H9 (cell line): ENCODE measurements around the gene SLC39A8. TPM values are rescaled to one million over a fixed set of nuclear protein-coding genes. Genes with fewer than 3 reads are reported as not detected.

Experiments
- DNase-seq: peaks from one replicate; pipeline ENCODE4 v3.0.0-alpha.2; 2017
- H2AFZ ChIP-seq: one replicate; pipeline ENCODE4 v1.6.1; 2013; ENCODE audit warnings: mild to moderate bottlenecking, low read length, control low read depth, moderate library complexity
- H2AK5ac ChIP-seq: 2 replicates; pipeline ENCODE4 v1.6.1; 2013; ENCODE audit warnings: low read length, control low read depth, mixed read lengths; ENCODE audit not compliant: insufficient read length
- H2BK120ac ChIP-seq: one replicate; pipeline ENCODE4 v1.6.1; 2013; ENCODE audit warnings: low read depth, mild to moderate bottlenecking, low read length, control low read depth, inconsistent platforms; ENCODE audit not compliant: poor library complexity, severe bottlenecking
- H2BK12ac ChIP-seq: 2 replicates; pipeline ENCODE4 v1.6.1; 2013; ENCODE audit warnings: low read length, control low read depth, mixed read lengths, low read depth; ENCODE audit not compliant: insufficient read length
- H2BK15ac ChIP-seq: 2 replicates; pipeline ENCODE4 v1.6.1; 2013; ENCODE audit warnings: low read depth, low read length, control low read depth
- H2BK20ac ChIP-seq: one replicate; pipeline ENCODE4 v1.6.1; 2013; ENCODE audit warnings: low read depth, mild to moderate bottlenecking, low read length, control low read depth, inconsistent platforms; ENCODE audit not compliant: poor library complexity, severe bottlenecking
- H2BK5ac ChIP-seq: 2 replicates; pipeline ENCODE4 v1.6.1; 2013; ENCODE audit warnings: low read length, control low read depth, mixed read lengths; ENCODE audit not compliant: insufficient read length
- H3K14ac ChIP-seq: 2 replicates; pipeline ENCODE4 v1.6.1; 2013; ENCODE audit warnings: low read length, control low read depth; ENCODE audit not compliant: insufficient read depth
- H3K18ac ChIP-seq: 2 replicates; pipeline ENCODE4 v1.6.1; 2013; ENCODE audit warnings: low read depth, mild to moderate bottlenecking, mixed read lengths, low read length, control low read depth; ENCODE audit not compliant: insufficient read length
- H3K23ac ChIP-seq: 2 replicates; pipeline ENCODE4 v1.6.1; 2013; ENCODE audit warnings: low read length, control low read depth, mixed read lengths, low read depth; ENCODE audit not compliant: insufficient read length
- H3K23me2 ChIP-seq: 2 replicates; pipeline ENCODE4 v1.6.1; 2013; ENCODE audit warnings: low read depth, mild to moderate bottlenecking, mixed read lengths, low read length, control low read depth; ENCODE audit not compliant: insufficient read length, poor library complexity, severe bottlenecking
- H3K27ac ChIP-seq: 2 replicates; pipeline ENCODE4 v1.5.1; 2013; ENCODE audit warnings: low read length, control low read depth, mixed read lengths, low read depth; ENCODE audit not compliant: insufficient read length
- H3K27me3 ChIP-seq: 2 replicates; pipeline ENCODE4 v1.6.1; 2013; ENCODE audit warnings: low read length, control low read depth, inconsistent platforms; ENCODE audit not compliant: insufficient read depth
- H3K4ac ChIP-seq: 2 replicates; pipeline ENCODE4 v1.6.1; 2013; ENCODE audit warnings: low read depth, mild to moderate bottlenecking, control low read depth, inconsistent platforms, low read length, moderate library complexity
- H3K4me1 ChIP-seq: 2 replicates; pipeline ENCODE4 v1.6.1; 2013; ENCODE audit warnings: low read length, control low read depth, inconsistent platforms; ENCODE audit not compliant: insufficient read depth
- H3K4me2 ChIP-seq: 2 replicates; pipeline ENCODE4 v1.6.1; 2013; ENCODE audit warnings: low read length, control low read depth, mixed read lengths; ENCODE audit not compliant: insufficient read length, insufficient read depth
- H3K56ac ChIP-seq: 2 replicates; pipeline ENCODE4 v1.6.1; 2013; ENCODE audit warnings: low read depth, mild to moderate bottlenecking, mixed read lengths, low read length, control low read depth; ENCODE audit not compliant: insufficient read length
- H3K79me1 ChIP-seq: 2 replicates; pipeline ENCODE4 v1.6.1; 2013; ENCODE audit warnings: low read depth, mild to moderate bottlenecking, moderate library complexity, low read length, control low read depth, inconsistent platforms; ENCODE audit not compliant: insufficient read depth, poor library complexity, severe bottlenecking
- H3K79me2 ChIP-seq: 2 replicates; pipeline ENCODE4 v1.6.1; 2013; ENCODE audit warnings: low read length, control low read depth, inconsistent platforms; ENCODE audit not compliant: insufficient read depth
- H3K9ac ChIP-seq: 2 replicates; pipeline ENCODE4 v1.6.1; 2013; ENCODE audit warnings: low read length, control low read depth, mixed read lengths; ENCODE audit not compliant: insufficient read length; ENCODE audit errors: extremely low read depth
- H3K9me3 ChIP-seq: one replicate; pipeline ENCODE4 v1.6.1; 2013; ENCODE audit warnings: low read depth, low read length, inconsistent platforms; ENCODE audit not compliant: control insufficient read depth
- H3T11ph ChIP-seq: one replicate; pipeline ENCODE4 v1.6.1; 2013; ENCODE audit warnings: mild to moderate bottlenecking, low read length, control low read depth, inconsistent platforms
- H4K20me1 ChIP-seq: one replicate; pipeline ENCODE4 v1.6.1; 2013; ENCODE audit not compliant: control insufficient read depth, insufficient read length, insufficient read depth
- H4K5ac ChIP-seq: 2 replicates; pipeline ENCODE4 v1.6.1; 2013; ENCODE audit warnings: low read depth, mild to moderate bottlenecking, mixed read lengths, low read length, control low read depth; ENCODE audit not compliant: insufficient read length
- H4K8ac ChIP-seq: replicated peaks from 2 replicates; pipeline ENCODE4 v1.6.1; 2013; ENCODE audit warnings: low read length, control low read depth, mixed read lengths, low read depth; ENCODE audit not compliant: insufficient read length
- H4K91ac ChIP-seq: 2 replicates; pipeline ENCODE4 v1.6.1; 2013; ENCODE audit warnings: low read depth, mild to moderate bottlenecking, moderate library complexity, mixed read lengths, low read length, control low read depth; ENCODE audit not compliant: insufficient read length
- H3K27ac Mint-ChIP-seq, 3 experiments: 2 replicates in 2 of 3; 3 replicates in 1 of 3; pipeline ENCODE4 v1.8.0; 2020 to 2021; ENCODE audit warnings: mixed read lengths in 3 of 3, mild to moderate bottlenecking in 1 of 3, moderate library complexity in 1 of 3
- H3K27me3 Mint-ChIP-seq: 2 replicates; pipeline ENCODE4 v1.8.0; 2021; ENCODE audit warnings: low read depth, mild to moderate bottlenecking, moderate library complexity, mixed read lengths
- H3K36me3 Mint-ChIP-seq, 3 experiments: 2 replicates in 2 of 3; 3 replicates in 1 of 3; pipeline ENCODE4 v1.8.0; 2020 to 2021; ENCODE audit warnings: low read depth in 3 of 3, mixed read lengths in 3 of 3; ENCODE audit not compliant: insufficient read depth in 1 of 3
- H3K4me1 Mint-ChIP-seq, 2 experiments: 2 replicates each; pipeline ENCODE4 v1.8.0; 2020; ENCODE audit warnings: mixed read lengths in 2 of 2
- H3K4me3 Mint-ChIP-seq, 2 experiments: 2 replicates in 1 of 2; 3 replicates in 1 of 2; pipeline ENCODE4 v1.8.0; 2020 to 2021; ENCODE audit warnings: mild to moderate bottlenecking in 2 of 2, mixed read lengths in 2 of 2, moderate library complexity in 1 of 2
- H3K9me3 Mint-ChIP-seq, 2 experiments: 2 replicates in 1 of 2; 3 replicates in 1 of 2; pipeline ENCODE4 v1.8.0; 2020; ENCODE audit warnings: mild to moderate bottlenecking in 2 of 2, mixed read lengths in 2 of 2, moderate library complexity in 1 of 2
- WGBS: extraction: QIAGEN DNeasy Blood & Tissue Kit; methylation state at CpG from one replicate; pipeline ENCODE4 v1.1.7; 2013; ENCODE audit warnings: missing lambda C conversion rate, low lambda C conversion rate, mixed read lengths; ENCODE audit not compliant: insufficient read length; ENCODE audit errors: extremely low coverage; 5-methylcytosine and 5-hydroxymethylcytosine counted together
- total RNA-seq: library from RNA; stranded (reverse); gene quantifications from 2 replicates; pipeline ENCODE4 v1.2.1, GENCODE V29; 2021
- TF ChIP-seq, protein P1 (sequence below): fragments of 200-600 bp; sonication (generic); conservative IDR thresholded peaks from 3 replicates; pipeline ENCODE4 v1.8.0; 2021; ENCODE audit warnings: antibody characterized with exemption, mild to moderate bottlenecking

Gene SLC39A8
- total RNA-seq, 1 experiment from 2014 or later = 11.0 TPM

- H3K4me1 ChIP-seq = no peaks in the 10 kb centered on the region; the same call in 1 of the 2 replicates
- Mint-ChIP-seq H3K4me1 (peaks cover 19 to 24% of the 10 kb centered on the region in 2 experiments), H3K4me3 (no peak overlapping the region), H3K36me3 (no peaks in the 10 kb centered on the region; a peak in 1 of 7 replicates), H3K27me3 (no peaks in the 10 kb centered on the region), H3K9me3 (0 out of 5 replicates have a peak, but pooled peaks cover 0 to 2% of the 10 kb centered on the region in 2 experiments), H3K27ac (no peak overlapping the region; a peak in 1 of 7 replicates)
- H3K27ac ChIP-seq = no peak overlapping the region
- H3K4me2 ChIP-seq = no peak overlapping the region
- no peaks in the 10 kb centered on the region for H4K20me1 ChIP-seq
- H3K79me1 ChIP-seq = no peaks in the 10 kb centered on the region
- no peak overlapping the region for H3K56ac ChIP-seq
- H2BK20ac ChIP-seq = no peak overlapping the region
- no peaks in the 10 kb centered on the region for H3K27me3 ChIP-seq
- H4K5ac ChIP-seq = no peak overlapping the region
- H2AK5ac ChIP-seq = no peak overlapping the region
- no peak overlapping the region for H3K9ac ChIP-seq
- H2BK12ac ChIP-seq = no peak overlapping the region
- H3K79me2 ChIP-seq = no peaks in the 10 kb centered on the region
- no CpG with 5 or more reads among the region's 2 CpGs for WGBS
- no peak overlapping the region for H2BK5ac ChIP-seq
- H3K14ac ChIP-seq = no peak overlapping the region
- H4K8ac ChIP-seq = no peak overlapping the region
- no peak overlapping the region for H2BK120ac ChIP-seq
- TF ChIP-seq, protein P1, sequence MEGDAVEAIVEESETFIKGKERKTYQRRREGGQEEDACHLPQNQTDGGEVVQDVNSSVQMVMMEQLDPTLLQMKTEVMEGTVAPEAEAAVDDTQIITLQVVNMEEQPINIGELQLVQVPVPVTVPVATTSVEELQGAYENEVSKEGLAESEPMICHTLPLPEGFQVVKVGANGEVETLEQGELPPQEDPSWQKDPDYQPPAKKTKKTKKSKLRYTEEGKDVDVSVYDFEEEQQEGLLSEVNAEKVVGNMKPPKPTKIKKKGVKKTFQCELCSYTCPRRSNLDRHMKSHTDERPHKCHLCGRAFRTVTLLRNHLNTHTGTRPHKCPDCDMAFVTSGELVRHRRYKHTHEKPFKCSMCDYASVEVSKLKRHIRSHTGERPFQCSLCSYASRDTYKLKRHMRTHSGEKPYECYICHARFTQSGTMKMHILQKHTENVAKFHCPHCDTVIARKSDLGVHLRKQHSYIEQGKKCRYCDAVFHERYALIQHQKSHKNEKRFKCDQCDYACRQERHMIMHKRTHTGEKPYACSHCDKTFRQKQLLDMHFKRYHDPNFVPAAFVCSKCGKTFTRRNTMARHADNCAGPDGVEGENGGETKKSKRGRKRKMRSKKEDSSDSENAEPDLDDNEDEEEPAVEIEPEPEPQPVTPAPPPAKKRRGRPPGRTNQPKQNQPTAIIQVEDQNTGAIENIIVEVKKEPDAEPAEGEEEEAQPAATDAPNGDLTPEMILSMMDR = no peak
- no peak overlapping the region for H3K23ac ChIP-seq
- H3K4ac ChIP-seq = no peak overlapping the region
- no peak overlapping the region for H3K18ac ChIP-seq
- H3T11ph ChIP-seq = no peak overlapping the region
- H4K91ac ChIP-seq = no peak overlapping the region
- DNase-seq = no peak
- H3K23me2 ChIP-seq = no peaks in the 10 kb centered on the region
- H2BK15ac ChIP-seq = no peak overlapping the region
- H2AFZ ChIP-seq = no peak overlapping the region
- H3K9me3 ChIP-seq = no peaks in the 10 kb centered on the region
Measured at GRCh38 chr4:102315532-102315931, 29.8 kb downstream of the SLC39A8 start.
